DMS 273 (cell line): Measurements from ENCODE around the gene ITIH4.

Experiments
- DNase-seq: peaks from one replicate; lab custom pipeline; 2025; ENCODE audit not compliant: unreplicated experiment; lab: John Stamatoyannopoulos, UW

The ITIH4 gene

GRCh38 chr3:52773361-52774065 lies 57.0 kb downstream of the ITIH4 start:
- no peak for DNase-seq

GRCh38 chr3:52771702-52772101 lies 58.8 kb downstream of the ITIH4 start:
- no peak for DNase-seq

GRCh38 chr3:52771334-52771681 lies 59.2 kb downstream of the ITIH4 start:
- DNase-seq: no peak

- peak; percentile 93 for DNase-seq
Observed at GRCh38 chr3:52770496-52771333, 59.8 kb downstream of the ITIH4 start, which contains the start of gene NEK4. Gene NEK4 (minus strand): TSS chr3:52770940. CDS start chr3:52770746, 194 bp downstream.

GRCh38 chr3:52769786-52770455 lies 60.6 kb downstream of the ITIH4 start:
- DNase-seq: peak; percentile 34

- no peak for DNase-seq
Observed at GRCh38 chr3:52763466-52763865, 67.0 kb downstream of the ITIH4 start.
